ENCODE measurements around the gene OR1S1. TPM values are rescaled to one million over a fixed set of nuclear protein-coding genes. Genes with fewer than 3 reads are reported as not detected.

OR1S1 gene
- polyA plus RNA-seq, 1 of the 3 experiments (the other 2 are of a cell fraction) = not detected

GRCh38 chr11:58204042-58204441 lies 8.5 kb upstream of the OR1S1 start, which contains the start of gene OR1S2:
Gene OR1S2, minus strand, starts transcription at chr11:58204142. Its CDS starts 0 bp downstream, at chr11:58204142.
- Histone ChIP-seq H4K20me1 (ENCODE audit: insufficient read depth) (no peaks in the 10 kb centered on the region), H3F3A (replicated peaks; ENCODE audit: insufficient read depth) (no peaks in the 10 kb centered on the region), H2AFZ (ENCODE audit: low read depth) (no peak within 1 kb of the TSS), H3K4me3 (ENCODE audit: low read depth in 2 of 2, low read length in 1 of 2) (no peak within 1 kb of the TSS), H3K36me3 (replicated peaks in 1 of 2; ENCODE audit: control insufficient read depth in 1 of 2, insufficient read depth in 2 of 2, low read length in 1 of 2) (no peaks in the 10 kb centered on the region), H3K9me3 (no peaks in the 10 kb centered on the region), H3K27me3 (ENCODE audit: insufficient read depth) (no peaks in the 10 kb centered on the region), H3K9ac (no peak within 1 kb of the TSS), H3K4me2 (no peak within 1 kb of the TSS), H3K79me2 (ENCODE audit: insufficient read depth) (no peaks in the 10 kb centered on the region), H3K4me1 (ENCODE audit: control insufficient read depth in 1 of 2, insufficient read depth in 2 of 2, low read depth in 1 of 2, low read length in 1 of 2) (no peaks in the 10 kb centered on the region), H3K9me2 (peaks cover 3% of the 10 kb centered on the region; the same call in 1 of the 2 replicates), H3K27ac (ENCODE audit: low read depth in 2 of 2, low read length in 1 of 2) (no peak within 1 kb of the TSS)
- no peak for DNase-seq
- ChIA-PET CTCF (no interaction called here), POLR2A (no interaction called here)
- TF ChIP-seq FOSL2 (IDR thresholded peaks at IDR 0.05; ENCODE audit: borderline replicate concordance, low read depth) (no peak), RCOR1 (IDR thresholded peaks at IDR 0.05; ENCODE audit: low read length) (no peak), NFIC (IDR thresholded peaks at IDR 0.05; ENCODE audit: borderline replicate concordance) (no peak), ZBTB33 (IDR thresholded peaks at IDR 0.05; ENCODE audit: borderline replicate concordance, low read depth) (no peak), RAD21 (IDR thresholded peaks at IDR 0.05; ENCODE audit: low read length) (no peak), POLR2AphosphoS5 (IDR thresholded peaks at IDR 0.05; ENCODE audit: low read depth, low read length) (no peak), SMC3 (IDR thresholded peaks at IDR 0.05; ENCODE audit: low read depth, low read length) (no peak), JUND (IDR thresholded peaks at IDR 0.05) (no peak), GABPA (IDR thresholded peaks at IDR 0.05; ENCODE audit: low read depth) (no peak), MXI1 (IDR thresholded peaks at IDR 0.05; ENCODE audit: low read depth, low read length) (no peak), IRF3 (IDR thresholded peaks at IDR 0.05; ENCODE audit: low read depth, low read length) (no peak), FOXJ3 (CRISPR knock-in tag; IDR thresholded peaks at IDR 0.05) (no peak), TAF1 (IDR thresholded peaks at IDR 0.05; ENCODE audit: borderline replicate concordance, low read depth, low read length) (no peak), MEF2A (IDR thresholded peaks at IDR 0.05; ENCODE audit: borderline replicate concordance, low read depth) (no peak), ELF1 (IDR thresholded peaks at IDR 0.05) (no peak)

GRCh38 chr11:58216476-58216875 lies 4.0 kb downstream of the OR1S1 start:
- Histone ChIP-seq H3K4me3 (ENCODE audit: low read depth in 2 of 2, low read length in 1 of 2) (no peak overlapping the region), H2AFZ (ENCODE audit: low read depth) (no peak overlapping the region), H3K9me2 (no peaks in the 10 kb centered on the region), H4K20me1 (ENCODE audit: insufficient read depth) (no peaks in the 10 kb centered on the region), H3K79me2 (ENCODE audit: insufficient read depth) (no peaks in the 10 kb centered on the region), H3F3A (replicated peaks; ENCODE audit: insufficient read depth) (no peaks in the 10 kb centered on the region), H3K27me3 (ENCODE audit: insufficient read depth) (no peaks in the 10 kb centered on the region), H3K9ac (no peak overlapping the region), H3K4me1 (ENCODE audit: control insufficient read depth in 1 of 2, insufficient read depth in 2 of 2, low read depth in 1 of 2, low read length in 1 of 2) (no peaks in the 10 kb centered on the region), H3K4me2 (no peak overlapping the region), H3K36me3 (replicated peaks in 1 of 2; ENCODE audit: control insufficient read depth in 1 of 2, insufficient read depth in 2 of 2, low read length in 1 of 2) (no peaks in the 10 kb centered on the region), H3K27ac (ENCODE audit: low read depth in 2 of 2, low read length in 1 of 2) (no peak overlapping the region), H3K9me3 (no peaks in the 10 kb centered on the region)
- ChIA-PET POLR2A (no interaction called here), CTCF (no interaction called here)
- TF ChIP-seq GATA2 (CRISPR knock-in tag; IDR thresholded peaks at IDR 0.05) (no peak), SIN3A (IDR thresholded peaks at IDR 0.05; ENCODE audit: borderline replicate concordance, low read depth, low read length) (no peak), FOXJ3 (CRISPR knock-in tag; IDR thresholded peaks at IDR 0.05) (no peak), RCOR1 (IDR thresholded peaks at IDR 0.05; ENCODE audit: low read length) (no peak), NRF1 (IDR thresholded peaks at IDR 0.05; ENCODE audit: low read depth, low read length) (no peak)
- no peak for DNase-seq
